ENCODE measurements around the gene PARVB.

The PARVB gene

DNA sequence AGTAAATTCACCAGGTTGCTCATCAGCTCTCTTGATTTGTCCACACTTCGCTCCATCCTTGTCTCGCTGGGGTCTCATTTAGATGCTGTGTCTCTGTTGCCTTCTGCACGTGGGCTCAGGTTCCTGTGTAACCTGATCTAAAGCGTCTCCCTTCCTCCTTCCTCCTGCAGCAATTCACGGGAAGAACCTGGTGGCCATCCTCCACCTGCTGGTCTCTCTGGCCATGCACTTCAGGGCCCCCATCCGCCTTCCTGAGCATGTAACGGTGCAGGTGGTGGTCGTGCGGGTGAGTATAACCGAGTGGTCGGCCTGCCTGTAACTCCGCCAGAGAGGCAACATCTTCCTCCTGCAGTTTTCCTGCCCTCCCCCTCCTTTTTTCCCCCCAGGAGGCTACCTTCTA, 108.6 kb downstream of the PARVB start:
- no peak for DNase-seq (ENCODE audit: insufficient read length, low spot score)
- TF ChIP-seq, protein P1, sequence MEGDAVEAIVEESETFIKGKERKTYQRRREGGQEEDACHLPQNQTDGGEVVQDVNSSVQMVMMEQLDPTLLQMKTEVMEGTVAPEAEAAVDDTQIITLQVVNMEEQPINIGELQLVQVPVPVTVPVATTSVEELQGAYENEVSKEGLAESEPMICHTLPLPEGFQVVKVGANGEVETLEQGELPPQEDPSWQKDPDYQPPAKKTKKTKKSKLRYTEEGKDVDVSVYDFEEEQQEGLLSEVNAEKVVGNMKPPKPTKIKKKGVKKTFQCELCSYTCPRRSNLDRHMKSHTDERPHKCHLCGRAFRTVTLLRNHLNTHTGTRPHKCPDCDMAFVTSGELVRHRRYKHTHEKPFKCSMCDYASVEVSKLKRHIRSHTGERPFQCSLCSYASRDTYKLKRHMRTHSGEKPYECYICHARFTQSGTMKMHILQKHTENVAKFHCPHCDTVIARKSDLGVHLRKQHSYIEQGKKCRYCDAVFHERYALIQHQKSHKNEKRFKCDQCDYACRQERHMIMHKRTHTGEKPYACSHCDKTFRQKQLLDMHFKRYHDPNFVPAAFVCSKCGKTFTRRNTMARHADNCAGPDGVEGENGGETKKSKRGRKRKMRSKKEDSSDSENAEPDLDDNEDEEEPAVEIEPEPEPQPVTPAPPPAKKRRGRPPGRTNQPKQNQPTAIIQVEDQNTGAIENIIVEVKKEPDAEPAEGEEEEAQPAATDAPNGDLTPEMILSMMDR (IDR thresholded peaks at IDR 0.05; ENCODE audit: insufficient read depth, missing control alignments), result no peak
- no peak for FAIRE-seq

DNA sequence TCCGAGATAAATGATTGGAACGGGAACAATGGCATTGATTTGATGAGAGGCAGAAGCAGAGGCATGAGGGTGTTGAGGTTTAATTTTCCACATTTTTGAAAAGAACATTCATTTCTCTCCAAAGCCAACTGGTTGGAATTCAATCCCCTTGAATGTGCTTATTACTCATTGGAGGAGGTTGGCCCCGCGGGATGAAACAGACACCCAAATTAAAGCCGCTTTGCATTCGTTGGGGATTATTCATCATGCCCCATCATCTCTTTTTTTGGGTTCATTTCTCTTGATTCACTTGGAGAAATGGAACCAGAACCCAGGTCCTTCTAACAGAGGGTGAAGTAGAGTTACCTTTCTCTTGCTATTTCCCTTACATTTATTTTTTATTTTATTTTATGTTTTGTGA, 109.1 kb downstream of the PARVB start:
- FAIRE-seq (no peak), DNase-seq (ENCODE audit: insufficient read length, low spot score) (no peak)
- TF ChIP-seq, protein P1 (IDR thresholded peaks at IDR 0.05; ENCODE audit: insufficient read depth, missing control alignments), result no peak

DNA sequence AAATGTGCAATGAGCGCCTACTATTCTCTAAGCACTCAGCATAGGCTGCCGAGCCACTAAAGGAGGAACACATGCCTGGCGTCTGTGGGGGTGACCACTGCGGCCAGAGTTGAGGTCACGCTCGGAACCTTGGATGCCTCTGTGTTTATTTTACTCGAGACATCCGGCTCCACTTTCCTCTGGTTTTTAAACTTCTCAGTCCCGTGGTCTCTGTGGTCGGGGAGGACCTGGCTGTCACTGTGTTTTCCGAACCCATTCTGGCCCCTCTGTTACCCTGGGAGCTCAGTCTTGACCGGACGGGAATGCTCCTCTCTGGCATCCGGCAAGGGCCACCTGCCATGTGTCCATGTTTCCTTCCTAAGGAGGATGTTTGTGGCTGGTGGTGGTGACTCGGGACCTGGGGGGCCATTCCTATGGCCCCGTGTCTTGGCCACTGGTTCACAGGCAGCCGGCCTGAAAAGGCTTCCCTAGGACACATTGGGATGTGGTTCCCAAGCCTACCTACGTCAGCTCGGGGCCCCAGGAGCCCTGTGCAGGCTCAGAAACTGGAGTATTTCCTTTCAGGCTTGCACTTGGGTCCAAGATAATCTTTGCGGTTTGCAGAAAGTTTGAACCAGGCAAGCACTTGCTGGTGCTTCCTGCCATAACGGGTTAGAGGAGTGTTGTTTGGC, 109.9 kb downstream of the PARVB start:
- FAIRE-seq (no peak), DNase-seq (ENCODE audit: insufficient read length, low spot score) (no peak)
- TF ChIP-seq, protein P1 (IDR thresholded peaks at IDR 0.05; ENCODE audit: insufficient read depth, missing control alignments), result no peak

DNA sequence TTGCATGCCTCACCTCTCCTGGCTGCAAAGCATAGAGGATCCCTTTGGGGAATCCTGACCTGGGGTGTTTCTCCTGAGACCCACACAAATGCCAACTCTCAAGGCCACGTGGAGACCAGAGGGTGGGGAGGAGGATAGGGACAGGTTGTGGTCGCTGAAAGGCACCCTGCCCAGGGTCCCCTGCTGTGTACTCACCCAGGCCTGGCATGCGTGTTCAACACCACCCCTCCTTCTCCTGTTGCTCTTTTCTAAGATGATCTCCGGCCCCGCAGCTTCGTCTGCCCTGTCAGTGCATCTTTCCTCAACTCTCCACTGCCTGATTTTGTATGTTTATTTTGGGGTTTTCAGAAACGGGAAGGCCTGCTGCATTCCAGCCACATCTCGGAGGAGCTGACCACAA, 112.0 kb downstream of the PARVB start:
- DNase-seq (ENCODE audit: insufficient read length, low spot score) (no peak), FAIRE-seq (no peak)
- TF ChIP-seq, protein P1 (IDR thresholded peaks at IDR 0.05; ENCODE audit: insufficient read depth, missing control alignments), result no peak

DNA sequence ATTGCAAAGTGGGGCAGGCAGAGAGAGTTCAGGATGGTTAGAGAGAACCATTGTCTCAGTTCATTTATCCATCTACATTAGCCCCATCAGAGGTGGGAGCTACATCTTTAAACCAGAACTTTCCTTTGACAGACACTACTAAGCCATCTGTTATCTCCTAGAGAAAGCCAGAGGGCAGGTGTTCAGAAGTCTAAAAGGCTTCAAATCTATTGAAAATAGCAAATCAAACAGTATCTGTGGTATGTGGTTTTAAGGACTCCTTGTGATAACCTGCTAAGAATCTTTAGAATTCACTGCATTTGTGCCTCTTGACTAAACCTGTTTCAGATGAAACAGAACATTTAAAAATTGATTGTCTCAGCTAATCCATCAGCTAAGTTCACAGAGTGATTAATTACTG, 112.7 kb downstream of the PARVB start:
- TF ChIP-seq, protein P1 (IDR thresholded peaks at IDR 0.05; ENCODE audit: insufficient read depth, missing control alignments), result no peak
- FAIRE-seq (no peak), DNase-seq (ENCODE audit: insufficient read length, low spot score) (no peak)

DNA sequence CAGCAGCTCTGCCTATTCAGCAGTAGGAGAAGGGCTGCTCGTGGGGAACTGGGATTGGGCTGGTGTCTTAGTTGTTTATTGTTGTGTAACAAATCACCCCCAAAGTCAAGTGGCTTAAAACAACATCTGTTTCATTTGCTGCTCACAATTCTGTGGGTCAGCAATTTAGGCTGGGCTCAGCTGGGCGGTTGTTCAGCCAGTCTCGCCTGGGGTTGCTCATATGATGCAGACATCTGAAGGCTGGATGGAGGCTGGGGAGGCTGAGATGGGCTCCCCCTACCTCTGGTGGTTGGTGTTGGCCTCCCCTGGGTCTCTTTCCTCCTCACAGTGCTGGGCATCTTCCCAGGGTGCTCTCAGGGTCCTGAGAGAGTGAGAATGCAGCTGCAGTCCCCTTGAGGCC, 113.3 kb downstream of the PARVB start:
- no peak for DNase-seq (ENCODE audit: insufficient read length, low spot score)
- TF ChIP-seq, protein P1 (IDR thresholded peaks at IDR 0.05; ENCODE audit: insufficient read depth, missing control alignments), result no peak
- FAIRE-seq, result no peak

DNA sequence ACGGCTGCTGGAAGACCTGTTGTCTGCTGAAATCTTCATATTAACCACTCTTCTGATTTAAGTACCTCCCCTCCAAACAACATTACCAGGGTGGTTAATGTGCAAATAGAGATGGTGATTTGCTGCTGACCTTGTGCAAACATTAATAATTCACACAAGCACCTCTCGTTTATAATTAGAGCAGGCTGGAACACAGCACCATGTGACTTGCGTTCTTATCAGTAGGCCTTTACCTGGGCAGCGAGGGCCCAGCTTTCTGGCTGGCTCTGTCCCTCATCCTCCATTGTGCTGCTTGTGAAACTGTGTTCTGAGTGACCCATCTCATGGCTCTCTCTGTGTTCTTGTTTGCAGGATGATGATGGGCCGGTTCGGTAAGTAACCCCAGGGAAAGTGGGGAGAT, 115.7 kb downstream of the PARVB start:
- TF ChIP-seq, protein P1 (IDR thresholded peaks at IDR 0.05; ENCODE audit: insufficient read depth, missing control alignments), result no peak
- FAIRE-seq (no peak), DNase-seq (ENCODE audit: insufficient read length, low spot score) (no peak)
